ENCODE measurements around the gene MEIS1. TPM values are rescaled to one million over a fixed set of nuclear protein-coding genes. Genes with fewer than 3 reads are reported as not detected.

Gene MEIS1
- total RNA-seq, 1 experiment from 2014 or later: 4.4 TPM

- Mint-ChIP-seq H3K27ac (ENCODE audit: low read depth, unreplicated experiment) (no peak overlapping the region), H3K9me3 (ENCODE audit: unreplicated experiment) (no peaks in the 10 kb centered on the region), H3K27me3 (ENCODE audit: insufficient read depth, unreplicated experiment) (no peaks in the 10 kb centered on the region), H3K4me1 (ENCODE audit: insufficient read depth, unreplicated experiment) (peaks cover 8% of the 10 kb centered on the region), H3K4me3 (ENCODE audit: unreplicated experiment) (no peak overlapping the region), H3K36me3 (ENCODE audit: insufficient read depth, unreplicated experiment) (peaks cover 11% of the 10 kb centered on the region)
- intact Hi-C loops (cut with micrococcal nuclease): no loop called here
- ChIA-PET POLR2A (no interaction called here), CTCF (interaction anchor here (0.5 to 0.8 kb wide), 2 partner anchors 9 to 46 kb away, joined by 3 to 5 read pairs; no protein-coding TSS in a partner anchor)
- no peak for TF ChIP-seq CTCF (IDR thresholded peaks at IDR 0.05; ENCODE audit: unreplicated experiment)
- BruUV-seq (replicated peaks): no TSS peak
- DNase-seq (ENCODE audit: unreplicated experiment): no peak
These were observed 110.3 kb downstream of the MEIS1 start for GRCh38 chr2:66545258-66545657.

- peaks cover 13% of the 10 kb centered on the region for H3K4me1 Mint-ChIP-seq (ENCODE audit: insufficient read depth, unreplicated experiment)
- no peaks in the 10 kb centered on the region for H3K9me3 Mint-ChIP-seq (ENCODE audit: unreplicated experiment)
- TF ChIP-seq CTCF (IDR thresholded peaks at IDR 0.05; ENCODE audit: unreplicated experiment): no peak
- intact Hi-C loops (cut with micrococcal nuclease): no loop called here
- CTCF ChIA-PET: interaction anchor here (1.1 to 1.3 kb wide), 2 partner anchors 9 to 28 kb away, joined by 3 read pairs; no protein-coding TSS in a partner anchor
- H3K4me3 Mint-ChIP-seq (ENCODE audit: unreplicated experiment): no peak overlapping the region
- H3K27ac Mint-ChIP-seq (ENCODE audit: low read depth, unreplicated experiment): no peak overlapping the region
- H3K27me3 Mint-ChIP-seq (ENCODE audit: insufficient read depth, unreplicated experiment): no peaks in the 10 kb centered on the region
- DNase-seq (ENCODE audit: unreplicated experiment): no peak
- POLR2A ChIA-PET: interaction anchor here (0.6 to 2.5 kb wide), 8 partner anchors 10 to 781 kb away, joined by 3 to 10 read pairs (median 4); no protein-coding TSS in a partner anchor
- H3K36me3 Mint-ChIP-seq (ENCODE audit: insufficient read depth, unreplicated experiment): peaks cover 11% of the 10 kb centered on the region
- BruUV-seq (replicated peaks): no TSS peak
These were observed 112.2 kb downstream of the MEIS1 start for GRCh38 chr2:66547118-66547517.

- Mint-ChIP-seq H3K27me3 (ENCODE audit: insufficient read depth, unreplicated experiment) (no peaks in the 10 kb centered on the region), H3K36me3 (ENCODE audit: insufficient read depth, unreplicated experiment) (peaks cover 11% of the 10 kb centered on the region), H3K4me1 (ENCODE audit: insufficient read depth, unreplicated experiment) (peaks cover 14% of the 10 kb centered on the region), H3K27ac (ENCODE audit: low read depth, unreplicated experiment) (no peak overlapping the region), H3K4me3 (ENCODE audit: unreplicated experiment) (no peak overlapping the region), H3K9me3 (ENCODE audit: unreplicated experiment) (no peaks in the 10 kb centered on the region)
- no TSS peak for BruUV-seq (replicated peaks)
- intact Hi-C loops (cut with micrococcal nuclease): no loop called here
- TF ChIP-seq CTCF (IDR thresholded peaks at IDR 0.05; ENCODE audit: unreplicated experiment): no peak
- DNase-seq (ENCODE audit: unreplicated experiment): no peak
- CTCF ChIA-PET: no interaction called here
- POLR2A ChIA-PET: interaction anchor here (0.6 to 2.5 kb wide), 9 partner anchors 11 to 1704 kb away, joined by 3 to 10 read pairs (median 4); partner anchors contain the start of gene PPP3R1
These were observed 113.0 kb downstream of the MEIS1 start for GRCh38 chr2:66547887-66548286.

GRCh38 chr2:66548422-66548821, 113.5 kb downstream of the MEIS1 start:
- ChIA-PET CTCF (no interaction called here), POLR2A (interaction anchor here (0.6 to 2.5 kb wide), 5 partner anchors 12 to 941 kb away, joined by 3 to 10 read pairs (median 4); no protein-coding TSS in a partner anchor)
- H3K4me1 Mint-ChIP-seq (ENCODE audit: insufficient read depth, unreplicated experiment): peaks cover 20% of the 10 kb centered on the region
- intact Hi-C loops (cut with micrococcal nuclease): no loop called here
- no peak overlapping the region for H3K4me3 Mint-ChIP-seq (ENCODE audit: unreplicated experiment)
- BruUV-seq (replicated peaks): no TSS peak
- H3K27ac Mint-ChIP-seq (ENCODE audit: low read depth, unreplicated experiment): no peak overlapping the region
- no peaks in the 10 kb centered on the region for H3K27me3 Mint-ChIP-seq (ENCODE audit: insufficient read depth, unreplicated experiment)
- TF ChIP-seq CTCF (IDR thresholded peaks at IDR 0.05; ENCODE audit: unreplicated experiment): no peak
- H3K36me3 Mint-ChIP-seq (ENCODE audit: insufficient read depth, unreplicated experiment): peaks cover 16% of the 10 kb centered on the region
- H3K9me3 Mint-ChIP-seq (ENCODE audit: unreplicated experiment): no peaks in the 10 kb centered on the region
- peak; percentile 17 for DNase-seq (ENCODE audit: unreplicated experiment)
